ENCODE results near the gene SMG6.
"Not testable (repeated sequence)": the region's sequence is repeated elsewhere in the genome, so short reads cannot be mapped to it uniquely, and the experiment has no call there.

SMG6 gene

DNA sequence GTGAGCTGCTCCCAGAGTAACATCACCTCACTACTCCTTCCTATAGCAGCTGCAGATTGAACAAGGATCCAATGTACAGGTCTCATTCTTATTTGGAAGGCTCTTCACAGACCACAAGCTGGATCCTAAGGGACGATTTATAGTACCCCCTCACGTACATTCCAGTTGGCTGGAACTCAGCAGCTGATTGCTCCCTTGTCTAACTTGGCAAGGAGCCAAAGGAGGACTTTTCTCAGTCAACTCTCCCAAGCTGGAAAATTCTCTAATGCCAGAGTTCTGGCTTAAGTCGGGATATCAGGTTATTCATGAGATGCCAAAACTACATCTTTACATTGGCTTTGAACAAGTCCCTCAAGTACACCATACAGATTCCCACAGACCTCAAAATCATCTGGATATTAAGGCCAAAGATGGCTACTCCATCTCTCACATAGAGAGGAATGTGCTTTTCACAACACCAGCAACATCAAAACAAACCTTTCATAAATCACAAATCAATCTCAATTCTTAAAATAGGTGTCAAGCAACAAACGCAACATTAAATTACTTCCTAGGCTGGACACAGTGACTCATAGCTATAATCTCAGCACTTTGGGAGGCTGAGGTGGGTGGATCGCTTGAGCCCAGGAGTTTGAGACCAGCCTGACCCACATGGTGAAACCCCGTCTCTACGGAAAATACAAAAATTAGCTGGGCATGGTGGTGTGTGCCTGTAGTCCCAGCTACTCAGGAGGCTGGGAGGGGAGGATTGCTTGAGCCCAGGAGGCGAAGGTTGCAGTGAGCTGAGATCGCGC, 39.3 kb downstream of the SMG6 start:
- Histone ChIP-seq H3K4me3 (ENCODE audit: low read depth in 1 of 2, low read length in 2 of 2) (no peak overlapping the region), H3K27ac (ENCODE audit: low read depth, low read length) (peak overlapping the region; percentile 24), H3K27me3 (ENCODE audit: control insufficient read depth in 1 of 2, insufficient read depth in 2 of 2, low read length in 2 of 2) (no peaks in the 10 kb centered on the region), H3K9ac (ENCODE audit: low read depth in 1 of 2, low read length in 2 of 2) (no peak overlapping the region), H3K4me1 (ENCODE audit: control insufficient read depth in 1 of 2, insufficient read depth in 2 of 2, low read length in 2 of 2) (peaks cover 11 to 20% of the 10 kb centered on the region in 2 donors), H3K36me3 (ENCODE audit: control insufficient read depth in 1 of 2, insufficient read depth in 2 of 2, low read length in 2 of 2) (peaks cover 0 to 7% of the 10 kb centered on the region in 2 donors), H3K9me3 (ENCODE audit: control insufficient read depth in 1 of 2, low read length in 2 of 2) (no peaks in the 10 kb centered on the region)

DNA sequence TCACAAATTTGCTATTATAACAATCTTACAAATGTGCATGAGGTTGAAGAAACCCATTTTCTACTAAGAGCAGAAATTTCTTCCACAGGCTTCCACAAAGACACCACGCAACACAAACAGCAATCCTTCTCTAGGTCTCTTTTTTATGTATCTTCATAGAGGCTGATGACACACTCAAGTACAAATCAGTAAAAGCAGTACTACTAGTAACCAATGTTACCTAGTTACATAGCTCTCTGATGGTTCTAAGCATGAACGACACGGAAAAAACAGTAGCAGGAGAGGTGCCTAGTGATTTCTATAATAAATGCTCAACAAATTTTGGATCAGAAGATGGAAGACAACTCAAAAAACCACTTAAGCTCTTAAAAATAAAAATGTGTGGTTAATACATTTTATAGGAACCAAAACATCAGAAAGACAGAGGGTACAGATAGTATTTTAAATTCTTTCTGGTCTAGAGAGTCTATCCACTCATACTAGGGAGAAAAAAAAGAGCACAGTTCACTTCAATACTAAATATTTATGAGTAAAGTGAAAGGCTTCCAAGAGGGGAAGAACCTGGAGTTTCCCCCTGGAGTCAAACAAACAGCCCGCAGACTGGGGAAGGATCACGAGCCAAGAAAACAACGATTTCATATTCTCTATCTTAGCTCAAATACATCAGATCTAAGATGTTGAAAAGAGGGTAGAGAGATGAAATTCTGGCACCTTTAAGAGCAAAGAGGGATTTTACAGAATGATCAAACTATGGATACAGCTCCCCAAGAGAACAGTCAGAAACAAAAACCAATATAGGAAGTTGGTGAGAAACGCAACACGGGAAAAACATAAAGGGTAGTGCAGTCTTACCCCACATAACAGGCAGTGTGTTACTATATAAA, 40.2 kb downstream of the SMG6 start:
- Histone ChIP-seq H3K36me3 (ENCODE audit: control insufficient read depth in 1 of 2, insufficient read depth in 2 of 2, low read length in 2 of 2) (peaks cover 0 to 7% of the 10 kb centered on the region in 2 donors), H3K4me3 (ENCODE audit: low read depth in 1 of 2, low read length in 2 of 2) (no peak overlapping the region), H3K9ac (ENCODE audit: low read depth in 1 of 2, low read length in 2 of 2) (no peak overlapping the region), H3K27me3 (ENCODE audit: control insufficient read depth in 1 of 2, insufficient read depth in 2 of 2, low read length in 2 of 2) (no peaks in the 10 kb centered on the region), H3K9me3 (ENCODE audit: control insufficient read depth in 1 of 2, low read length in 2 of 2) (no peaks in the 10 kb centered on the region), H3K4me1 (ENCODE audit: control insufficient read depth in 1 of 2, insufficient read depth in 2 of 2, low read length in 2 of 2) (peaks cover 11 to 20% of the 10 kb centered on the region in 2 donors), H3K27ac (ENCODE audit: low read depth, low read length) (peak overlapping the region; percentile 24)

DNA sequence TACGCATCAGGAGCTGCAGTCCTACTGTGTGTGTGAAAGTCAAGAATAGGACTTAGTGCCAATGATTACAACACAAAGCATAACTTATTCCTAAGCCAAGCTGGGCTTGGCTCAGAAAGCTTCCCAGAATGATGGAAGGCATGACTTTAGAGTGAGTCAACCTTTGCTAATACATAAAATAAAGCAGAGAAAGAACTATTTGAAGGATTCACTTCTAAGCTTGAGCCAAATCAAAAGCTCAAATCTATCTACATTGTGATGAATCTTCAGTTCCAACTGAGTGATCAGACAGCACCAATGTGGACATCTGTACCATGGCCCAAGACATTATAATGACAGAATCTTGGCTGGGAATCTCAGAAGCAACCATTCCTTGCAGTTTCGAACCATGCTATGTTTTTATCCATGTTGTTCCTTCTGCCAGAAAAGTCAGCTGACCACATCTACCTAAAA, 41.4 kb downstream of the SMG6 start:
- Histone ChIP-seq H3K36me3 (ENCODE audit: control insufficient read depth in 1 of 2, insufficient read depth in 2 of 2, low read length in 2 of 2) (peaks cover 0 to 7% of the 10 kb centered on the region in 2 donors), H3K9ac (ENCODE audit: low read depth in 1 of 2, low read length in 2 of 2) (no peak overlapping the region), H3K4me1 (ENCODE audit: control insufficient read depth in 1 of 2, insufficient read depth in 2 of 2, low read length in 2 of 2) (peaks cover 11 to 20% of the 10 kb centered on the region in 2 donors), H3K27ac (ENCODE audit: low read depth, low read length) (no peak overlapping the region), H3K4me3 (ENCODE audit: low read depth in 1 of 2, low read length in 2 of 2) (no peak overlapping the region), H3K27me3 (ENCODE audit: control insufficient read depth in 1 of 2, insufficient read depth in 2 of 2, low read length in 2 of 2) (no peaks in the 10 kb centered on the region), H3K9me3 (ENCODE audit: control insufficient read depth in 1 of 2, low read length in 2 of 2) (no peaks in the 10 kb centered on the region)

DNA sequence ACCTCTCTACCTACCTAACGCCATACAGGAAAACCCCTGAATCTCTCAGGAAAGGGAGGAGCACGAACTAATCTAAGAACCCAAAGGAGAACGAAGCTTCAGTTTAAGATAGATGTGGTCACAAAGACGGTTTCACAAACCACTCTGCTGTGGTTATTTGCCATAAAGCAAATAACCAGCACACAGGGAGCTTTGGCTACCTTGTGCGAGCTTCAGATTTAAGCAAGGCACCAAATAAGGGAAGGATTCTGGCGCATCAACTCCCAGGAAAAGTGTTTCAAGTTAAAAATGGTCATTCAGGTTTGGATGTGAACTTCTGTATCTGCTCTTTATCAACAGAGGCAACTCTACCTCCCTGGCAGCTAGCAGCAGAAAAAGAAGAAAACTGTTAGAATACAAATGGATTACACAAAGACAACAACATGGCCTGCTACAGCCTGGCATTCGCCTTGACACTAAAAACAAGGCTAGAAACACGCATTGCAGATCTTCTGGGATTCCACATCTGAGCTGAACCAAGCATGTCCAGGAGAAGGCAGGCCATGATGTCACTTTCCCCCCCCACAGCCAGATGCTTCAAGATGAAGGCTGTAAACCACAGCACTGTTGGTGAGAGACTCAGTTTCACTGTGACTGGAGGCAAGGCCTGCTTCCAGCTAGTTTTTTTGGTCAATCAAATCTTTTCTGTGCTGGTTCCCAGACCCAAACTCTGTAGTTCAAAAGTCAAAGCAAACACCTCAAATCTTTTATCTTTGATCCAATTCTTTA, 43.6 kb downstream of the SMG6 start:
- Histone ChIP-seq H3K27ac (ENCODE audit: low read depth, low read length) (peak overlapping the region; percentile 23), H3K4me3 (ENCODE audit: low read depth in 1 of 2, low read length in 2 of 2) (no peak overlapping the region), H3K4me1 (ENCODE audit: control insufficient read depth in 1 of 2, insufficient read depth in 2 of 2, low read length in 2 of 2) (peaks cover 5 to 11% of the 10 kb centered on the region in 2 donors), H3K36me3 (ENCODE audit: control insufficient read depth in 1 of 2, insufficient read depth in 2 of 2, low read length in 2 of 2) (peaks cover 0 to under 1% of the 10 kb centered on the region in 2 donors), H3K9me3 (ENCODE audit: control insufficient read depth in 1 of 2, low read length in 2 of 2) (no peaks in the 10 kb centered on the region), H3K27me3 (ENCODE audit: control insufficient read depth in 1 of 2, insufficient read depth in 2 of 2, low read length in 2 of 2) (no peaks in the 10 kb centered on the region), H3K9ac (ENCODE audit: low read depth in 1 of 2, low read length in 2 of 2) (no peak overlapping the region)

DNA sequence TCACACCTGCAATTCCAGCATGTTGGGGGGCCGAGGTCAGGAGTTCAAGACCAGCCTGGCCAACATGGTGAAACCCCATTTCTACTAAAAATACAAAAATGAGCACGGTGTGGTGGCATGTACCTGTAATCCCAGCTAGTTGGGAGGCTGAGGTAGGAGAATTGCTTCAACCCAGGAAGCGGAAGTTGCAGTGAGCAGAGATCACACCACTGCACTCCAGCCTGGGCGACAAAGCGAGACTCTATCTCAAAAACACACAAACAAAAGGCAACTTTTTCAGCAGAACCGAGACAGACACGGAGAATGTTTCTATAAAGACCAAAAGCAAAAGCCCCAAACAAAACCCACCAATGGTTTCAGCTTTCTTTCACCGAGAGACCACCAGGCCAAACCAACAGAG, 44.8 kb downstream of the SMG6 start:
- H3K27ac ChIP-seq (ENCODE audit: low read depth, low read length); H3K27me3 ChIP-seq (ENCODE audit: control insufficient read depth in 1 of 2, insufficient read depth in 2 of 2, low read length in 2 of 2); H3K9me3 ChIP-seq (ENCODE audit: control insufficient read depth in 1 of 2, low read length in 2 of 2); H3K4me1 ChIP-seq (ENCODE audit: control insufficient read depth in 1 of 2, insufficient read depth in 2 of 2, low read length in 2 of 2); H3K36me3 ChIP-seq (ENCODE audit: control insufficient read depth in 1 of 2, insufficient read depth in 2 of 2, low read length in 2 of 2); H3K9ac ChIP-seq (ENCODE audit: low read depth in 1 of 2, low read length in 2 of 2); H3K4me3 ChIP-seq (ENCODE audit: low read depth in 1 of 2, low read length in 2 of 2): not testable (repeated sequence)

DNA sequence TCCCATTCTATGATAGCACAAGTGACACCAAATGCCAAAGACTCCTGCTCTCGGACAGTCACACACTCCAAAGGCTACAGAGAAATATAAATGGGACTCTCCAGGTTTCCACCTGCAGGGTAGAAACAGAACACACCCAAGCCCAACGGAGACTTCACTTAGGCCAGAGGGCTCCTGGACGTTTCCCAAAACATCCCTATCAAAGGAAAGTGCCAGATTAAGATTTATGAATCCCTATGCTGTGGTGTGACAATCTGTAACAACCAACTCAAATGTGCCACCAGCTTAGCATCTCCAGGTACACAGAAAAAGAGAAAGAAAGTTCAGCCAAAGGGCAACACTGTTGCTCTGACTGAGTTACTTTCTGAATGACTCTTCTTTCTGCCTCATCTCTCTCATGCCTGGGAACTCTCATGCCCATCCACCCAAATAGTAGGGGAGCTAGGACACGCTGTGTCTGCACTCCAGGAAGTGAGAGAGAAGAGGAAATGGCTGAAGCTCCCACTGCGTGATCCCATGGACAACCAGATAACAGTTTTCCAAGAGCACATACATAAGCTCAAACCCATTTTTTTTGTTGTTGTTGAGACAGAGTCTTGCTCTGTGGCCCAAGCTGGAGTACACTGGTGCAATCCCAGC, 49.7 kb downstream of the SMG6 start:
- Histone ChIP-seq H3K9ac (ENCODE audit: low read depth in 1 of 2, low read length in 2 of 2) (no peak overlapping the region), H3K27ac (ENCODE audit: low read depth, low read length) (no peak overlapping the region), H3K9me3 (ENCODE audit: control insufficient read depth in 1 of 2, low read length in 2 of 2) (no peaks in the 10 kb centered on the region), H3K4me1 (ENCODE audit: control insufficient read depth in 1 of 2, insufficient read depth in 2 of 2, low read length in 2 of 2) (no peaks in the 10 kb centered on the region), H3K36me3 (ENCODE audit: control insufficient read depth in 1 of 2, insufficient read depth in 2 of 2, low read length in 2 of 2) (peaks cover 11 to 25% of the 10 kb centered on the region in 2 donors), H3K27me3 (ENCODE audit: control insufficient read depth in 1 of 2, insufficient read depth in 2 of 2, low read length in 2 of 2) (no peaks in the 10 kb centered on the region), H3K4me3 (ENCODE audit: low read depth in 1 of 2, low read length in 2 of 2) (no peak overlapping the region)

DNA sequence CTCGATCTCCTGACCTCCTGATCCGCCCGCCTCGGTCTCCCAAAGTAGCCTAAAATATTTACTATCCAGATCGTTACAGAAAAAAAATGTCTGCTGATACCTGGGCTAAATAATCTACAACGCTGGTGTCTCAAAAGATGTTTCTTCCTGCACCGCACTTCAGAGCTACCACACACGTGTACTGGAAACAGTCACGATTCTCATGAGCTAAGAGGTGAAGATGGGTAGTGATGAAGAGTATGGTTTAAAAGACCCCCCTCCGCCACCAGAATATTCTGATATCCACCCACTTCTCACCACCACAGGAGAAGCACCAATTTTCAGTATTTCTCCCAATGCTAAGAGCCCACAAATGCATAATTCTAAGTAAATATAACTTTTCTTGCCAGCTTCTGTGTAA, 50.2 kb downstream of the SMG6 start:
- H3K27ac ChIP-seq (ENCODE audit: low read depth, low read length), result no peak overlapping the region
- H3K36me3 ChIP-seq (ENCODE audit: control insufficient read depth in 1 of 2, insufficient read depth in 2 of 2, low read length in 2 of 2), result peaks cover 11 to 25% of the 10 kb centered on the region in 2 donors
- H3K4me3 ChIP-seq (ENCODE audit: low read depth in 1 of 2, low read length in 2 of 2), result no peak overlapping the region
- no peaks in the 10 kb centered on the region for H3K27me3 ChIP-seq (ENCODE audit: control insufficient read depth in 1 of 2, insufficient read depth in 2 of 2, low read length in 2 of 2)
- no peaks in the 10 kb centered on the region for H3K9me3 ChIP-seq (ENCODE audit: control insufficient read depth in 1 of 2, low read length in 2 of 2)
- no peaks in the 10 kb centered on the region for H3K4me1 ChIP-seq (ENCODE audit: control insufficient read depth in 1 of 2, insufficient read depth in 2 of 2, low read length in 2 of 2)
- H3K9ac ChIP-seq (ENCODE audit: low read depth in 1 of 2, low read length in 2 of 2), result no peak overlapping the region

DNA sequence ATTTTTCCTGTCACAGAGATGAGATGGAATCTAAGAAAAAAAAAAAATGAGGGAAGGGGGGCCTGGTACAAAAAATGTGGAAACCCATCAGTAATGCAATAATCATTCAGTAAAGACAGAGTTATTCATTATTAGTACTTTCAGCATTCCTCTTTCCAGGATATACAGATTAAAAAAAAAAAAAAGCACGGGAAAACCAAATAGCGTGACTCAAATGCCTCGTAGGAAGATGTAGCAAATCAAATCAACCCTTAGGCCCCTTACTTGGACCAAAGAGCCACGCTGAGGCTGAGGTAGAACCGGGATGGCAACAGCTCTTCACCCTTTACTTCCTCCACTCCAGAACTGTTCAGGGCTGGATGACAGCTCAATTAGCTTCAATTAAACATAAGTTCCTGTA, 52.5 kb downstream of the SMG6 start:
- no peaks in the 10 kb centered on the region for H3K4me1 ChIP-seq (ENCODE audit: control insufficient read depth in 1 of 2, insufficient read depth in 2 of 2, low read length in 2 of 2)
- H3K27me3 ChIP-seq (ENCODE audit: control insufficient read depth in 1 of 2, insufficient read depth in 2 of 2, low read length in 2 of 2), result no peaks in the 10 kb centered on the region
- peaks cover 11 to 25% of the 10 kb centered on the region in 2 donors for H3K36me3 ChIP-seq (ENCODE audit: control insufficient read depth in 1 of 2, insufficient read depth in 2 of 2, low read length in 2 of 2)
- no peaks in the 10 kb centered on the region for H3K9me3 ChIP-seq (ENCODE audit: control insufficient read depth in 1 of 2, low read length in 2 of 2)
- no peak overlapping the region for H3K27ac ChIP-seq (ENCODE audit: low read depth, low read length)
- H3K4me3 ChIP-seq (ENCODE audit: low read depth in 1 of 2, low read length in 2 of 2), result no peak overlapping the region
- no peak overlapping the region for H3K9ac ChIP-seq (ENCODE audit: low read depth in 1 of 2, low read length in 2 of 2)

DNA sequence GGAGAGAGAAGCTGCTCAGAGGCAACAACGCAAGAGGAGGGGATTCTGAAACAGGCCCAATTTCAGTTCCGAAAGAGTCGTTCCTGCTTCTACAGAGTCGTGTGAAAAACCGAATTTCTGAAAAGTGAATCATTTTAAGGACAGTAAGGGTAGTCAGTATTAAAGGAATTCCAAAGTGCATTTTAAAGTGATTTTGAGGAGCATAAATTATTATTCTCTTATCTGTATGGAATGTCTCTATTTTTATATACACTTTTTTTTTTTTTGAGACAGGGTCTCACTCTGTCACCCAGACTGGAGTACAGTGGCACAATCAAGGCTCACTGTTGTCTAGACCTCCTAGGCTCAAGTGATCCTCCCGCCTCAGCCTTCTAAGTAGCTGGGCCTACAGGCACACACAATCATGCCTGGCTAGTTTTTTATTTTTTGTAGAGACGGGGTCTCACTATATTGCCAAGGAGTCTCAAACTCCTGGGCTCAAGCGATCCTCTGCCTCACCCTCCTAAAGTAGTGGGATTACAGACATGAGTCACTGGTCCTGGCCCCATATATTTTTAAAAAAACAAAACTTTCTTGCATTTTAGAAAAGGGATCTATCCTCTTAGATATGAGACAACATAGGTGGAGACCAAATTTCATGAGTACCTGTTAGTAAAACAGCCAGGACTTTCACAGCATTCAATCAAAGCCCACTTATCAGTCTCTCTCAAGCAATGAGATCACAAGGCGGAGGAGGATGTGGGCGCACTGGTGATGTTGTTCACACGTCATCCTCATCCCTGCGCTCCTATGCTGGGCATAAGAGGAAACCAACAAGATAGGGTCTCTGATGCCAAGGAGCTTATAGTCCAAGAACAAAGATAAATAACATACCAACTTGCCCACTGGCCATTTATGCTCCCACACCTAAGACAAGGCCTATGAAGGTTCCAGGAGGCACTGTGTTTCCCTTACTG, 53.2 kb downstream of the SMG6 start:
- Histone ChIP-seq H3K9ac (ENCODE audit: low read depth in 1 of 2, low read length in 2 of 2) (no peak overlapping the region), H3K4me3 (ENCODE audit: low read depth in 1 of 2, low read length in 2 of 2) (no peak overlapping the region), H3K9me3 (ENCODE audit: control insufficient read depth in 1 of 2, low read length in 2 of 2) (no peaks in the 10 kb centered on the region), H3K27ac (ENCODE audit: low read depth, low read length) (no peak overlapping the region), H3K27me3 (ENCODE audit: control insufficient read depth in 1 of 2, insufficient read depth in 2 of 2, low read length in 2 of 2) (no peaks in the 10 kb centered on the region), H3K36me3 (ENCODE audit: control insufficient read depth in 1 of 2, insufficient read depth in 2 of 2, low read length in 2 of 2) (peaks cover 11 to 25% of the 10 kb centered on the region in 2 donors), H3K4me1 (ENCODE audit: control insufficient read depth in 1 of 2, insufficient read depth in 2 of 2, low read length in 2 of 2) (no peaks in the 10 kb centered on the region)
